ENCODE results near the gene HPX. TPM values are rescaled to one million over a fixed set of nuclear protein-coding genes. Genes with fewer than 3 reads are reported as not detected.

Gene HPX
- polyA plus RNA-seq, 3 donors, result 0.45 to 0.54 TPM; not detected in 1

Other genes with a start within 250 kb of the HPX start
- gene OR52W1, start 241.8 kb downstream of the HPX start, polyA plus RNA-seq, result not detected
- gene C11orf42, start 235.4 kb downstream of the HPX start, polyA plus RNA-seq, result not detected
- 10 to 100 TPM; 23.7 to 35.4 (median 27.4) TPM for gene FHIP1B, start 206.4 kb downstream of the HPX start, polyA plus RNA-seq
- under 1 TPM; 0.13 to 0.56 (median 0.18) TPM for gene CNGA4, start 201.9 kb downstream of the HPX start, polyA plus RNA-seq
- gene CCKBR, start 181.1 kb downstream of the HPX start, polyA plus RNA-seq, result 1 to 10 TPM in 2 of 3 donors, under 1 TPM in 1; 0.22 to 3.8 (median 2.5) TPM
- gene CAVIN3, start 120.5 kb downstream of the HPX start, polyA plus RNA-seq, result 10 to 100 TPM; 19.8 to 94.6 (median 78.6) TPM
- 10 to 100 TPM; 17.8 to 24.5 (median 19.9) TPM for gene SMPD1, start 50.5 kb downstream of the HPX start, polyA plus RNA-seq
- gene APBB1, start 21.9 kb downstream of the HPX start, polyA plus RNA-seq, result 10 to 100 TPM; 15.9 to 23.4 (median 23.0) TPM
- 10 to 100 TPM; 11.5 to 16.6 (median 12.8) TPM for gene TRIM3, start 33.0 kb upstream of the HPX start, polyA plus RNA-seq
- 10 to 100 TPM; 29.6 to 38.4 (median 33.5) TPM for gene ARFIP2, start 40.3 kb upstream of the HPX start, polyA plus RNA-seq
- gene TIMM10B, start 40.5 kb upstream of the HPX start, polyA plus RNA-seq, result 10 to 100 TPM; 15.6 to 27.1 (median 25.8) TPM
- 10 to 100 TPM in 2 of 3 donors, 1 to 10 TPM in 1; 2.7 to 13.7 (median 10.6) TPM for gene DNHD1, start 56.3 kb upstream of the HPX start, polyA plus RNA-seq
- 10 to 100 TPM in 2 of 3 donors, 1 to 10 TPM in 1; 8.6 to 16.0 (median 16.0) TPM for gene RRP8, start 162.6 kb upstream of the HPX start, polyA plus RNA-seq
- gene ILK, start 162.8 kb upstream of the HPX start, polyA plus RNA-seq, result 100 to 1,000 TPM; 105 to 149 (median 120) TPM
- gene TAF10, start 171.2 kb upstream of the HPX start, polyA plus RNA-seq, result 100 to 1,000 TPM in 2 of 3 donors, 10 to 100 TPM in 1; 75.3 to 111 (median 106) TPM
- 10 to 100 TPM; 18.7 to 49.0 (median 39.9) TPM for gene TPP1, start 178.4 kb upstream of the HPX start, polyA plus RNA-seq
- 1 to 10 TPM; 3.0 to 9.3 (median 8.2) TPM for gene DCHS1, start 214.8 kb upstream of the HPX start, polyA plus RNA-seq
- gene MRPL17, start 242.4 kb upstream of the HPX start, polyA plus RNA-seq, result 10 to 100 TPM; 23.4 to 34.1 (median 34.0) TPM